HCT116 (cell line): ENCODE measurements around the gene KLF16.

Experiments
- CTCF ChIP-seq, 3 experiments: fragments of 200-600 bp in 1 of 3; sonication (generic) in 1 of 3; IDR thresholded peaks in 2 of 3; conservative IDR thresholded peaks in 1 of 3; 2 replicates each; pipeline ENCODE4 v1.5.1; 2012 to 2017; ENCODE audit warnings: low read depth in 2 of 3, low read length in 2 of 3, antibody characterized with exemption in 1 of 3, borderline replicate concordance in 1 of 3, control low read depth in 1 of 3, mild to moderate bottlenecking in 1 of 3, mixed read lengths in 1 of 3, mixed run types in 1 of 3, moderate library complexity in 1 of 3; ENCODE audit not compliant: insufficient read depth in 1 of 3
- POLR2AphosphoS5 ChIP-seq: IDR thresholded peaks from 2 replicates; pipeline ENCODE4 v1.6.1; 2011; ENCODE audit warnings: mild to moderate bottlenecking, low read depth, low read length, moderate library complexity
- TCF7L2 ChIP-seq: IDR thresholded peaks from 2 replicates; pipeline ENCODE4 v1.7.0; 2011; ENCODE audit warnings: borderline replicate concordance, inconsistent platforms; ENCODE audit not compliant: insufficient read depth, insufficient read length; ENCODE audit errors: extremely low read depth
- YY1 ChIP-seq: IDR thresholded peaks from 2 replicates; pipeline ENCODE4 v1.6.1; 2011; ENCODE audit warnings: low read length, low read depth, moderate library complexity, mild to moderate bottlenecking; ENCODE audit not compliant: insufficient replicate concordance; ENCODE audit errors: extremely low read depth

GRCh38 chr19:1841209-1841924 is 22.0 kb downstream of the KLF16 start:
- TF ChIP-seq CTCF (IDR thresholded peaks at IDR 0.05 in 2 of 3, conservative IDR thresholded peaks at IDR 0.05 in 1 of 3; ENCODE audit: borderline replicate concordance in 1 of 3, insufficient read depth in 1 of 3, low read depth in 2 of 3, low read length in 2 of 3), result no peak
- no peak for TF ChIP-seq YY1
- TF ChIP-seq POLR2AphosphoS5, result no peak
- no peak for TF ChIP-seq TCF7L2
